ENCODE measurements around the gene MACROD2.

The MACROD2 gene

GRCh38 chr20:15342991-15343523 is 1347.7 kb downstream of the MACROD2 start:
- Histone ChIP-seq H3K27ac (no peak overlapping the region), H3K4me3 (ENCODE audit: low read depth in 1 of 2, low read length in 1 of 2) (no peak overlapping the region), H3K4me1 (ENCODE audit: control insufficient read depth in 1 of 2, insufficient read depth in 1 of 2, low read depth in 1 of 2, low read length in 1 of 2) (no peaks in the 10 kb centered on the region), H3K27me3 (no peaks in the 10 kb centered on the region), H3K36me3 (no peaks in the 10 kb centered on the region), H3K9me3 (no peaks in the 10 kb centered on the region)
- TF ChIP-seq CTCF (IDR thresholded peaks at IDR 0.05), result no peak

- Histone ChIP-seq H3K27ac (no peak overlapping the region), H3K4me3 (ENCODE audit: low read depth in 1 of 2, low read length in 1 of 2) (no peak overlapping the region), H3K27me3 (no peaks in the 10 kb centered on the region), H3K4me1 (ENCODE audit: control insufficient read depth in 1 of 2, insufficient read depth in 1 of 2, low read depth in 1 of 2, low read length in 1 of 2) (no peaks in the 10 kb centered on the region), H3K36me3 (no peaks in the 10 kb centered on the region), H3K9me3 (no peaks in the 10 kb centered on the region)
- TF ChIP-seq CTCF (IDR thresholded peaks at IDR 0.05), result no peak
These were observed 1350.0 kb downstream of the MACROD2 start for GRCh38 chr20:15345287-15345686.

GRCh38 chr20:15346657-15347280 is 1351.5 kb downstream of the MACROD2 start:
- Histone ChIP-seq H3K4me3 (ENCODE audit: low read depth in 1 of 2, low read length in 1 of 2) (no peak overlapping the region), H3K27ac (no peak overlapping the region), H3K36me3 (no peaks in the 10 kb centered on the region), H3K27me3 (no peaks in the 10 kb centered on the region), H3K9me3 (no peaks in the 10 kb centered on the region), H3K4me1 (ENCODE audit: control insufficient read depth in 1 of 2, insufficient read depth in 1 of 2, low read depth in 1 of 2, low read length in 1 of 2) (no peaks in the 10 kb centered on the region)
- no peak for TF ChIP-seq CTCF (IDR thresholded peaks at IDR 0.05)

GRCh38 chr20:15359056-15359455 is 1363.7 kb downstream of the MACROD2 start:
- Histone ChIP-seq H3K36me3 (no peaks in the 10 kb centered on the region), H3K4me3 (ENCODE audit: low read depth in 1 of 2, low read length in 1 of 2) (no peak overlapping the region), H3K27ac (no peak overlapping the region), H3K4me1 (ENCODE audit: control insufficient read depth in 1 of 2, insufficient read depth in 1 of 2, low read depth in 1 of 2, low read length in 1 of 2) (no peaks in the 10 kb centered on the region), H3K27me3 (no peaks in the 10 kb centered on the region), H3K9me3 (no peaks in the 10 kb centered on the region)
- TF ChIP-seq CTCF (IDR thresholded peaks at IDR 0.05), result no peak

- no peak overlapping the region for H3K27ac ChIP-seq
- H3K27me3 ChIP-seq, result no peaks in the 10 kb centered on the region
- H3K36me3 ChIP-seq, result no peaks in the 10 kb centered on the region
- TF ChIP-seq CTCF (IDR thresholded peaks at IDR 0.05), result no peak
- H3K9me3 ChIP-seq, result no peaks in the 10 kb centered on the region
- H3K4me1 ChIP-seq (ENCODE audit: control insufficient read depth in 1 of 2, insufficient read depth in 1 of 2, low read depth in 1 of 2, low read length in 1 of 2), result no peaks in the 10 kb centered on the region
- no peak overlapping the region for H3K4me3 ChIP-seq (ENCODE audit: low read depth in 1 of 2, low read length in 1 of 2)
These were observed 1367.5 kb downstream of the MACROD2 start for GRCh38 chr20:15362849-15363248.
